Bone marrow (tissue), 2 donors: Measurements from ENCODE around the gene MTHFD2L.

Source experiments
- DNase-seq, 2 donors: peaks; one replicate each; lab custom pipeline; 2025; lab: John Stamatoyannopoulos, UW

MTHFD2L gene

DNA sequence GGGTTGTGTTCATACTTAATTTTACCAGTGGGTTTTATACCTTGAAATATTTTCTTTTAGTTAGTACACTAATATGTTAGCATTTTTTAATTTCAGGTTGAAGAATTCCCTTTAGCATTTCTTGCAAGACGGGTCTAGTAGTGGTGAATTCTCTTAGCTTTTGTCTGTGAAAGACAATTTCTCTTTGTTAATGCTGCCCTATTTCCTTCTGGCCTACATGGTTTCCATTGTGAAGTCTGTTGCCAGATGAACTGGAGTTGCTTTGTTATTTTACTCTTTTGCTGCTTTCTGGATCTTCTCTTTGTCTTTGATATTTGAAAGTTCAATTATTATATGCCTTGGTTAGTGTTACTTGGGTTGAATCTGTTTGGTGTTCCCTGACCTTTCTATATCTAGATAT is 25.0 kb upstream of the MTHFD2L start:
- DNase-seq = no peak

DNA sequence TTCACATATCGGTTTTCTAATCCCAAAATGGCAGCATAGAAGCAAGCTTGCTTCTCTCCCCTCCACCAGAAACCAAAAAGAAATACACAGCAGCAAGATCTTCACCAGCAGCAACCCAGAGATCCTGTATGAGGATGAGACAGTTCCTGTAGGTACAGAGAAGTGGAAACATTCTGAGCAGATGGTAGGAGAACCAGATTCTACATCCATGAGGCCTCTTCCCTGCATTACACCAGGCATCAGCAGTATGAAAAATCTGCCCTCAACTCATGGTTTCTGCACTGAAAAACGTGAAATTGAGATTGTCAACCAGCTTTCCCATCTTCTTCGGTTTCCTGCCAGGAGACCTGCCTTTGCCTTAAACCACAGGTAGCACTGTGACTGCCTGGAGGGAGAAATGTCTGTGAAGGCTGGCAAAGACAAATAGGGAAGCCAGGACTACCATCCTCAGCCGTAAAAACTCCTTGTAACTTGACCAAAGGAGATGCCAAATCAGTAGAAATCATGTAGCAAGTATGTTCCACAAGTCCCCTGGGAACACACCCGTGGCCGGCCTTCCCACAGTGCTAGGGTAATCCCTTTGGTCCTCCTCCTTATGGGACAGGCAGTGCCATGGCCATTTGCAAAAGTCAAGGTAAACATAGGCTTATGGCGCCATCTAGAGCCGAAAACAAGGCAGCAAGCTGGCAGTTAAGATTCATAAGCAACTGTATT is 24.0 kb upstream of the MTHFD2L start:
- DNase-seq = peak; percentile 46 to 70

- DNase-seq = no peak
Measured at GRCh38 chr4:74134500-74134852, 23.4 kb upstream of the MTHFD2L start.

GRCh38 chr4:74146581-74147129 is 11.3 kb upstream of the MTHFD2L start:
- DNase-seq = no peak

- no peak for DNase-seq
Measured at GRCh38 chr4:74148205-74148604, 9.7 kb upstream of the MTHFD2L start.

DNA sequence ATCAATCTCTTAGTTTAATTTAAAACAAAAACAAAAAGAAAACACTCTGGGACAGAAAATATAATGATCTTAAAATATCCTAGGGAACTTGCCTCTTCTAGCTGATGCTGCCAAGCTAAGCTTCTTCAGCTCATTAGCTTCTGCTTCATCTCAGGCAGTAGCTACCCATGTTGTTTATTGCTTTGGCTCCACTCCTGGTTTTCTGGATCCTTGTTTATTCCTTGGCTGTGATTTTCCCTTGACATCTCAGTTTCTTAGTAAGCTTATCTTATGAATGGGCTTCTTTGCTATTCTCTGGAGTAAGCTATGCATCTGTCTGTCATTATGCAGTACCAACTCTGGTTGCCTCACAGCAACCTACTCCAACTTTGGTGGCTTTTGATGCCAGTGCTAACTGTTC is 5.1 kb upstream of the MTHFD2L start:
- DNase-seq = no peak

DNA sequence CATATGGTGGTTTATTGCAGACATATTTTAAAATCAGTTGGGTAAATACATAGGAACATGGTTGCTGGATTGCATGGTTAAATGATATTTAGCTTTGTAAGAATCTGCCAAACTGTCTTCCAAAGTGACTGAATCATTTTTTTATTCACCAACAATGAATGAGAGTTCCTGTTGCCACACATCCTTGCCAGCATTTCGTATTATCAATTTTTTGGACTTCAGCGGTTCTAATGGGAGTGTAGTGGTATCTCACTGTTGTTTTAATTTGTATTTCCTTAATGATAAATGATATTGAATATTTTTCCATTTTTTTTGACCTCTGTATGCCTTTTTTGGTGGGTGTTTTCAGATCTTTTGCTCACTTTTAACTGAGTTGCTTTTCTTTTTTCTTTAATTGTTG is 1.4 kb upstream of the MTHFD2L start:
- no peak for DNase-seq

GRCh38 chr4:74157154-74157553 is 764 bp upstream of the MTHFD2L start:
- DNase-seq = peak in 1 of 2 donors; percentile 23

DNA sequence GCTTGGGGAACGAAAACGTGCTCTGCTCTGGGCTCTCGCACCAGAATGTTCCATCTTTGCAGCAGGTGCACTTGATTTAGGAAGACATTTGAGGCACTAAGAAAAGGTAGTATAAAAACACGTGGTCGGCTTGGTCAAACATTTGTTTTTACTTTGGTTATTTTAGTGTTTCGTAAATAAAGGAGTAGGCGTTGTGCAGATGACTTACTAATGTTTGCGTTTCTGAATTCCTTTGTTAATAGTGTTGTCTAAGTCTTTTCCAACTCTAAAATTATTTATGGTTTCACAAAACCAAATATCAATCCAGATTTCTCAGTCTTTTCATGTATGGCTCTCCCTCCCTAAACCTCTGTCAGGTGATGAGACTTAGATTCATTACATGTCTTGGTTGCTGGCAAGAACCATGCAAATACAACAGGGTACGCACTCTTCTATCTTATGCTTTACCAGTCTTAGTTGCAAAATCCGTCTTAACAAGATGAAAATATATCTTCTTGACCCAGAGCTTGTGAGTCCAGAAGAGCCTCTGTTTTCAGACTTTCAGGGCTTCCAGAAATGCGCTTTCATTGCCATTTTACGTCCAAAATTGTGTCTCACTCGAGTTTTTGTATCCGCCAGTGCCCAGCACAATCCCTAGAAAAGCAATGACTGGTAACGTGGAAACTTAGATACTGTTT is 686 bp downstream of the MTHFD2L start:
- no peak for DNase-seq

- DNase-seq = no peak
Measured at GRCh38 chr4:74159143-74159709, 1.3 kb downstream of the MTHFD2L start.

DNA sequence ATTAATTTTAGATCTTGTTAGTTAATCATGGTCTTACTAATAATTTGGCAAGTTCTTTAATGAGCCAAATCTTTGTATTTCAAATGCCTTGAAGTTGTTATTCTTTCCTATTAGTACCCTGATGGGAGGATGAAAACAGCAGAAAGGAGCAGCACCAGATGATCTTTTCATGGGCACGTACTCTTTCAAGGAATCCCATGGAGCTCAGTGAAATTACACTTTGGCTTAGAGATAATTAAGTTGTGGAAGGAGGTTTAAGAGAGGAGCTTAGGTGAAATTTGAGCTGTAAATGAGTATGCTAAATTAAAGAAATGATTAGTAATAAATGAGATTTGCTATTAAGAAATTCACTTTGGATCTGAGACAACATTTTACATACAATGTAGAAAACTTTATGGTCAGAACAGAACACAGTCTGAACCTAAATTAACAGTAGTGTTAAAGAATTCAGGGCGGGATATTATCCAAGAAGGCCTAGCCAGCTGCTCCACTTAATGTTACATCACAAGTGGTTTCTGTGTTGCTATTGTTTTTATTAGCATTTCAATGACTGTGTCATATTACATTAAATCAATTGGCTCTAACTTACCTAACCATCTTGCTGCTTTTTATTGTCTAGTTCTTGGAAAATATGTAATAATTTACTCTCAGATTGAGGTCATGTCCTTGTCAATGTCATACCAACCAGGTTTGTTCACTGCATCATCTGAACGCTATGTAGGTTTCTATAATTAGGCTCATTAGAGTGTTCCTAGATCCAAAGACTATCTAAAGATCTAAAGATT is 3.9 kb downstream of the MTHFD2L start:
- no peak for DNase-seq

- DNase-seq = peak in 1 of 2 donors; percentile 59
Measured at GRCh38 chr4:74166135-74166534, 8.2 kb downstream of the MTHFD2L start.

DNA sequence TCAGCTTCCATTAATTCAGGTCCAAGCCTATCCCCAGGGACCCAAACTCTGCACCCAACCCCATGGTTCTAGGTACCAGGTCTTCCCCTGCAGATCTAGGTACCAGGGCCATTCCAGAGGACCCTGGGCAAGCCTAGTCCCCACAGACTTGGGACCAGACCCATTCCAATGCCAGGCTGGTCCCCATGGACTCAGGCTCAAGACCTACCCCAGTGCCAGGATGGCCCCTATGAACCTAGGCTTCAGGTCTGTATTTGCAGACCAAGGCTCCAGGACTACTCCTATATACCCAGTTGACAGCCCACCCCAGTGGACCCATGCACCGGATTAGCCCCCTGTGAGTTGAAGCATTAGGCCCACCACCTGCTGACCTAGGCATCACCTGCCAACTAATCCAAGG is 8.9 kb downstream of the MTHFD2L start:
- DNase-seq = no peak

- no peak for DNase-seq
Measured at GRCh38 chr4:74167585-74167984, 9.7 kb downstream of the MTHFD2L start.

- DNase-seq = no peak
Measured at GRCh38 chr4:74168841-74169240, 10.9 kb downstream of the MTHFD2L start.

GRCh38 chr4:74173321-74173720 is 15.4 kb downstream of the MTHFD2L start:
- DNase-seq = no peak

DNA sequence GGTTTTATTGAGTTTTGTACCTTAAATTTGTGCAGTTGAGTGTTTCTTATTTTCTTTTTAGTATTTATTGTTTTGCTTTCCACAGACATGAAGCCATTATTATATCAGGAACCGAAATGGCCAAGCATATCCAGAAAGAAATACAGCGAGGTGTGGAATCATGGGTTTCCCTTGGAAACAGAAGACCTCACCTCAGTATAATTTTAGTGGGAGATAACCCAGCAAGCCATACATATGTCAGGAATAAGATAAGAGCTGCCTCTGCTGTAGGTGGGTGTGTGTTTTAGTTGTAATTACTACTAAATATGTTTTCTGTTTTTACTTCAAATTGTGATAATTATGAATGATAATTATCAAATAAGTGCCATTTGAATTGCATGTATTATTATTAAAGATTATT is 16.5 kb downstream of the MTHFD2L start:
- no peak for DNase-seq

DNA sequence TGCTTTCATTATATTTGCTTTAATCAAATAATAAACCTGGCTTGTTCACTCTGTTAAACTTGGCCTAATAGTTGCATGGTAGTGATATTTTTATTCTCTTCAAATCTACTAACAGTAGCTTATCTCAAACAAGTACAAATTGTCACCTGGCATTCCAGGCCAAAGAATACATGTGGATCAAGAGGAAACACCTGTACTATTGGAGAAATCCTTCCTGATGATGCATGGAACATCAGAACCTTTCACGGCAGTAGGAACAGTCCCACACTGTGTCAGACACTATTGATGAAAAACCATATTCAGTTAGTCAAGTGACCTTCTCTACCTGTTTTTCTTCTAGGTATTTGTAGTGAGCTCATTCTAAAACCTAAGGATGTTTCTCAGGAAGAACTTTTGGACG is 17.0 kb downstream of the MTHFD2L start:
- DNase-seq = no peak

DNA sequence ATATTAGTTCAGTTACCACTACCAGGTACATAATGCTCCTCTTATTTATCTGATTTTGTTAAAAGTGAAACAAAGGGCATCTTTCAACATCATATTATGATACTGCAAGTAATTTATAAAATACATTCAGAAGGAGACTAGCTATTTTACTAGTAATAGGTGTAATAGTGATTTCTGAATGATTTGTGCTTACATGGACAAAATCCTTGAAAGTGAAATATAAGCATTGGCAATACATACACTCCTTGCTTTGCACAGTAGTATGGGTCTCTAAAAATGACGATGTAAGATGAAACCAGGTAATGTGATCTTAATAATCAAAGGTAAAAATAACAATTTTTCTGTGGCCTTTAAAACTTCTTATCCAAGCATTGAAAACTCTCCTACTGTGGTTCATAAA is 17.5 kb downstream of the MTHFD2L start:
- no peak for DNase-seq

GRCh38 chr4:74178798-74179197 is 20.9 kb downstream of the MTHFD2L start:
- DNase-seq = no peak

DNA sequence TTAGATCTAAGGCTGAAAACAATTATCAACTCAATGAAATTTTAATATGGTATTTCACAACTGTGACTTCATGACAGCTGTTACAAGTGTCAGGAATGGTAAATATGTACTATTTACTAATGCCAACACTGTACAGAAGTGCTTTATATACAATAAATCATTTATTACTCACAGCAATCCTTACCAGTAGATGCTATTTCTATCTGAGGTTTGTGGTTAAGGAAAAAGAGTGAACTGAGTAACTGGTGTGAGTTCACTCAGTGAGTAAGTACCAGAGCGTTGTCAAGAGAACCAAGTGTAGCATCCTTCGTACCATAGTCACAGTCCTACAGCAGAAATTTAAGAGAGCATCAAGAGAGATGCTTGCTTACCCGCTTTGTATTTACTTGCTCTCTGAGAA is 23.3 kb downstream of the MTHFD2L start:
- DNase-seq = no peak

DNA sequence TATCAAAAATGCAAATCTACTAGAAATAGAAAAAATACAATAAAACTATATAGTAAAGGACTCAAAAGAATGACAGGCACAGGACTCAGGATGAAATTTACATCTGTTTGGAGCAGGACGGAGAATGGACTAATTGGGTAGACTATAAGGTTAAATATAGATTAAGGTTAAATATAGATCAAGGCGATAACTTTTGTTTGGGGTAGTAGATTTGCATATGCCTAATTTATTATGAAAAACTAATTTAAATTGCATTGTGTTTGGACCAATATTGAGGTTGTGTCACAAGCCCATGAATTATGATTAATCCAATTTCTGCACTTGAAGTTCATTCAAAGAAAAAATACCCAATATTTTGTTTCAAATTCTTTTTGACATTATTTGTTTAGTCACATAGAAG is 31.0 kb downstream of the MTHFD2L start:
- no peak for DNase-seq
